ENCODE results near the gene BACH2.
"Not testable (repeated sequence)": the region's sequence is repeated elsewhere in the genome, so short reads cannot be mapped to it uniquely, and the experiment has no call there.

Gene BACH2

GRCh38 chr6:90209527-90209926, 87.1 kb downstream of the BACH2 start:
- no peak for DNase-seq

GRCh38 chr6:90208690-90209089, 88.0 kb downstream of the BACH2 start:
- DNase-seq = not testable (repeated sequence)

- DNase-seq = no peak
These were observed 92.2 kb downstream of the BACH2 start for GRCh38 chr6:90204327-90205056.

- DNase-seq = no peak
These were observed 93.0 kb downstream of the BACH2 start for GRCh38 chr6:90203672-90204071.

GRCh38 chr6:90202156-90202555, 94.5 kb downstream of the BACH2 start:
- DNase-seq = peak; percentile 28

GRCh38 chr6:90199900-90200299, 96.7 kb downstream of the BACH2 start:
- no peak for DNase-seq

- no peak for DNase-seq
These were observed 97.8 kb downstream of the BACH2 start for GRCh38 chr6:90198758-90199425.

GRCh38 chr6:90197854-90198496, 98.7 kb downstream of the BACH2 start:
- no peak for DNase-seq

- DNase-seq = no peak
These were observed 101.4 kb downstream of the BACH2 start for GRCh38 chr6:90195094-90195829.

GRCh38 chr6:90194371-90194841, 102.2 kb downstream of the BACH2 start:
- DNase-seq = no peak

- DNase-seq = no peak
These were observed 103.3 kb downstream of the BACH2 start for GRCh38 chr6:90193359-90193758.

GRCh38 chr6:90192857-90193256, 103.8 kb downstream of the BACH2 start:
- no peak for DNase-seq

- no peak for DNase-seq
These were observed 105.8 kb downstream of the BACH2 start for GRCh38 chr6:90190752-90191395.

GRCh38 chr6:90190131-90190530, 106.5 kb downstream of the BACH2 start:
- no peak for DNase-seq

- DNase-seq = no peak
These were observed 109.1 kb downstream of the BACH2 start for GRCh38 chr6:90187437-90188121.

- DNase-seq = peak; percentile 40
These were observed 109.8 kb downstream of the BACH2 start for GRCh38 chr6:90186637-90187371.

GRCh38 chr6:90186026-90186425, 110.6 kb downstream of the BACH2 start:
- DNase-seq = no peak

GRCh38 chr6:90184334-90185298, 112.0 kb downstream of the BACH2 start:
- DNase-seq = peak; percentile 83

- DNase-seq = no peak
These were observed 112.9 kb downstream of the BACH2 start for GRCh38 chr6:90183587-90184333.
